GM15510 (cell line): ENCODE results near the gene ARID3A.

Source experiments
- POLR2A ChIP-seq: IDR thresholded peaks from 3 replicates; pipeline ENCODE4 v1.6.1; 2011; ENCODE audit warnings: borderline replicate concordance; ENCODE audit not compliant: insufficient read length; ENCODE audit errors: extremely low read depth

The ARID3A gene

GRCh38 chr19:903266-903797, 22.5 kb upstream of the ARID3A start:
- no peak for TF ChIP-seq POLR2A

DNA sequence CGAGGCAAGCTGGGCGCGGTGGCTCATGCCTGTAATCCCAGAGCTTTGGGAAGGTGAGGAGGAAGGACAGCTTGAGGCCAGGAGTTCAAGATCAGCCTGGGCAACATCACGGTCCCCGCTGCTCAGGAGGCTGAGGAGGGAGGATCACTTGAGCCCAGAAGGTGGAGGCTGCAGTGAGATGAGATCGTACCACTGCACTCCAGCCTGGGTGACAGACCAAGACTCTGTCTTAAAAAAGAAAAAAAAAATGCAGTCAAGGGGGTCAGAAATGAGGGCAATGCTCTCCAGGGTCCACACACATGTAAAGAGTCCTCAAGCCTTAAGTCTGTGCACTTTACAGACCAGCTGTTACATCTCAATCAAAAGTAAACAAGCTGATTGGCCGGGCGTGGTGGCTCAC, 21.3 kb upstream of the ARID3A start:
- no peak for TF ChIP-seq POLR2A

DNA sequence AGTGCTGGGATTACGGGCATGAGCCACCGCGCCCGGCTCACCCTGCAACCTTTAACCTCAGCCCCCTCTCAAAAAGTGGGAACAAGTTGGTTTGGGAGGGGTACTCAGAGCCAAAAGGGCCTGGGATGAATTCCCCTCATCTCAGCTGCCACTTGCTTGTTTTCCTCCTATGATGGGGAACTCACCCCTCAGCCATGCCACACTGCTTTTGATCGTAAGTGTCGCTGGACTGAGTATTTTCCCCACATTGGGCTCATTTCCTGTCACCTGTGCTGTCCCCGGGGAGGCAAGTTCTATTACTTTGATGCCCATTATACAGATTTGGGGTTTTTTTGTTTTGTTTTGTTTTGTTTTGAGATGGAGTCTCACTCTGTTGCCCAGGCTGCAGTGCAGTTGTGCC, 19.4 kb upstream of the ARID3A start:
- TF ChIP-seq POLR2A, result no peak

- TF ChIP-seq POLR2A, result no peak
Observed at GRCh38 chr19:907183-907853, 18.5 kb upstream of the ARID3A start.

- TF ChIP-seq POLR2A, result no peak
Observed at GRCh38 chr19:911197-912033, 14.4 kb upstream of the ARID3A start.

GRCh38 chr19:912181-913079, 13.4 kb upstream of the ARID3A start:
- no peak for TF ChIP-seq POLR2A

DNA sequence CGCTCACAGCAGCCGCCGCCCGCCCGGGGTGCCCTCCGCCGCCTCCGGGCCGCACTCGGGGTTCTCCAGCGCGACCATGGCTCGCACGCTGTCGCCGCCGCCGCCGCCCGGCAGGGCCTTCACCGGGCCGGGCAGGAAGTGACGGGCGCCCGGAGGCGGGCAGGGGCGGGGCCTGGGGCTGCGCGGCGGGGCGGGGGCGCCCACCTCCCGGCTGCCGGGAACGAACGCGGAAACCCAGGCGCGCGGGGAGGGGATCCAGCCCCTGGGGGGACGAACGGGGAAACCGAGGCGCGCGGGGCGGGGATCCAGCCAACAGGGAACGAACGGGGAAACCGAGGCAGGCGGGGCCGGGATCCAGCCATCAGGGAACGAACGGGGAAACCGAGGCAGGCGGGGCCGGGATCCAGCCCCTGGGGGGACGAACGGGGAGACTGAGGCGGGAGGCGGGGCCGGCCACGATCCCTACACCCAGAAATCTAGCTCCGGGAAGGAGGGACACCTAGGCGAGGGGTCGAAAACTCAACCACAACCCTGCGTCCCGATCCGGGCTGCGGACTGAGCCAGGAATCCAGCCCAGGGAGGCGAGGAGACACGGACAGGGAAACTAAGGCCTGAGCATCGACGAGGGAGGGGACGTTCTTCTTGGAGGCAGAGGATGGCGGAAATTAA, 12.6 kb upstream of the ARID3A start, which contains the start of gene R3HDM4:
R3HDM4 (minus strand) TSS at position 140 of the 669 bp plus-strand sequence; CDS start at position 78, 62 bp downstream.
- peak; percentile 89 for TF ChIP-seq POLR2A

DNA sequence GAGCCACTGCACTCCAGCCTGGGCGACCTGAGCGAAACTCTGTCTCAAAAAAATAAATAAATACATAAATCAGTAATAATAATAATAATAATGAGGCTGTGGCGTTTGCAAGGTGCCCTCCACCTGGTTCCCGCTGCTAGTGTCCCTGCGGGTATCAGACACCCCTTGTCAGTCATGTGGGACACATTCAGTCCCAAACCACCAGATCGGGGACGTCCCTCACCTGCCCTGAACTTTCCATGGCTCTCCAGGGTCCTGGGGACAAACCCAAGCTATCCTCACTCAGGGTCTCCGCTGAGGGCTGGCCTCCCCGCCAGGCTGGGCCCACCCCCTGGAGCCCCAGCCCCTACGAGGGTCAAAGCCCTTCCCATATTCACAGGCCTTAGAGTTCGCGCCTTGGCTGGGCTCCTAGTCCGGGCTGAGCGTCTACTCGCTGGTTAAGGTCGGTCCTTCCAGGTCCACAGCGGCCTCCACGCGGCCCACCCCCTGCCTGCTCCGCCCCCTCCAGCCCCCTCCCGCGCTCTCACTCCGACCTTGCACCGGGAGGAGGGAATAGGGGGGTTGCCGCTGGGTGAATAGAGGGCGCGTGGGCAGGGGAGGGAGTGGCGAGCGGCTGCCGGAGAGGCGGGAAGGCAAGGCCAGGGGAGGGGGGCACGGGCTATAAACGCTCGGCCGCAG, 9.1 kb upstream of the ARID3A start:
- no peak for TF ChIP-seq POLR2A

- TF ChIP-seq POLR2A, result no peak
Observed at GRCh38 chr19:917323-918151, 8.3 kb upstream of the ARID3A start, which contains the start of gene KISS1R. KISS1R (plus strand) TSS chr19:917333; CDS start chr19:917503, 170 bp downstream.

- TF ChIP-seq POLR2A, result no peak
Observed at GRCh38 chr19:918152-918437, 7.7 kb upstream of the ARID3A start.

- TF ChIP-seq POLR2A, result no peak
Observed at GRCh38 chr19:918481-919198, 7.2 kb upstream of the ARID3A start.
